Stimulated activated naive CD4-positive, alpha-beta T cell treated with Interleukin-2 at 50 U/mL for 16 hours (primary cell): ENCODE measurements around the gene KLHL33.
"Not testable (repeated sequence)": the region's sequence is repeated elsewhere in the genome, so short reads cannot be mapped to it uniquely, and the experiment has no call there.

ENCODE experiments used
- DNase-seq: peaks from one replicate; lab custom pipeline; 2025; lab: John Stamatoyannopoulos, UW

The KLHL33 gene

GRCh38 chr14:20435582-20436362 lies at the start of gene KLHL33:
TSS of gene KLHL33 (minus strand) at chr14:20436166. CDS start at chr14:20435811, 355 bp downstream.
- no peak for DNase-seq

GRCh38 chr14:20482382-20482781 lies 46.4 kb upstream of the KLHL33 start:
- no peak for DNase-seq

- no peak for DNase-seq
These were observed 42.9 kb upstream of the KLHL33 start for GRCh38 chr14:20478894-20479293.

- DNase-seq, result no peak
These were observed 41.4 kb upstream of the KLHL33 start for GRCh38 chr14:20477211-20477876.

- DNase-seq, result no peak
These were observed 40.8 kb upstream of the KLHL33 start for GRCh38 chr14:20476776-20477175.

GRCh38 chr14:20472536-20473169 lies 36.7 kb upstream of the KLHL33 start:
- no peak for DNase-seq

GRCh38 chr14:20470603-20470901 lies 34.6 kb upstream of the KLHL33 start:
- no peak for DNase-seq

GRCh38 chr14:20469890-20470602 lies 34.1 kb upstream of the KLHL33 start:
- DNase-seq, result peak; percentile 67

GRCh38 chr14:20469242-20469889 lies 33.4 kb upstream of the KLHL33 start, which contains the start of gene PNP:
TSS of gene PNP (plus strand) at chr14:20469406. CDS start at chr14:20469525, 119 bp downstream.
- peak; percentile 84 for DNase-seq

GRCh38 chr14:20468764-20469241 lies 32.8 kb upstream of the KLHL33 start:
- no peak for DNase-seq

- peak; percentile 98 for DNase-seq
These were observed 25.5 kb upstream of the KLHL33 start, which contains the start of gene PIP4P1 for GRCh38 chr14:20461225-20462141. TSS of gene PIP4P1 (minus strand) at chr14:20461434. CDS start at chr14:20461325, 109 bp downstream.

GRCh38 chr14:20460458-20461224 lies 24.7 kb upstream of the KLHL33 start:
- DNase-seq, result peak; percentile 62

GRCh38 chr14:20458031-20458789 lies 22.2 kb upstream of the KLHL33 start:
- no peak for DNase-seq

GRCh38 chr14:20456971-20457370 lies 21.0 kb upstream of the KLHL33 start:
- DNase-seq, result no peak

GRCh38 chr14:20455355-20456300 lies 19.7 kb upstream of the KLHL33 start:
- DNase-seq, result peak; percentile 87

- peak; percentile 98 for DNase-seq
These were observed 18.8 kb upstream of the KLHL33 start, which contains the start of the genes APEX1 and OSGEP for GRCh38 chr14:20454516-20455354. TSS of gene APEX1 (plus strand) at chr14:20455226. CDS start at chr14:20455646, 420 bp downstream. TSS of gene OSGEP (minus strand) at chr14:20454812. CDS start at chr14:20454683, 129 bp downstream.

GRCh38 chr14:20452831-20453230 lies 16.9 kb upstream of the KLHL33 start:
- DNase-seq, result not testable (repeated sequence)
